SK-N-MC (cell line): ENCODE measurements around the gene XCR1.

Experiments used
- EZH2 ChIP-seq: fragments of 200-600 bp; sonication (generic); IDR thresholded peaks from one replicate; pipeline ENCODE4 v1.6.1; 2017; ENCODE audit warnings: antibody characterized with exemption
- FOXP2 ChIP-seq: optimal IDR thresholded peaks from 2 replicates; pipeline ENCODE3; 2011; ENCODE audit warnings: mild to moderate bottlenecking, moderate library complexity; ENCODE audit not compliant: insufficient read depth; ENCODE audit errors: extremely low read length, control extremely low read depth
- POLR2AphosphoS5 ChIP-seq: IDR thresholded peaks from 2 replicates; pipeline ENCODE4 v1.6.1; 2012; ENCODE audit warnings: mild to moderate bottlenecking, low read depth, low read length, borderline replicate concordance

GRCh38 chr3:46036191-46036590 is 8.9 kb upstream of the XCR1 start:
- TF ChIP-seq EZH2 (no peak), POLR2AphosphoS5 (no peak), FOXP2 (no peak)
